ENCODE data around the gene SREBF2. TPM values are rescaled to one million over a fixed set of nuclear protein-coding genes. Genes with fewer than 3 reads are reported as not detected.

SREBF2 gene
- total and polyA plus RNA-seq, 2 of the 8 experiments (the other 6 are each of a cell fraction or from before 2014, with no cell fraction given): 125 to 144 TPM

DNA sequence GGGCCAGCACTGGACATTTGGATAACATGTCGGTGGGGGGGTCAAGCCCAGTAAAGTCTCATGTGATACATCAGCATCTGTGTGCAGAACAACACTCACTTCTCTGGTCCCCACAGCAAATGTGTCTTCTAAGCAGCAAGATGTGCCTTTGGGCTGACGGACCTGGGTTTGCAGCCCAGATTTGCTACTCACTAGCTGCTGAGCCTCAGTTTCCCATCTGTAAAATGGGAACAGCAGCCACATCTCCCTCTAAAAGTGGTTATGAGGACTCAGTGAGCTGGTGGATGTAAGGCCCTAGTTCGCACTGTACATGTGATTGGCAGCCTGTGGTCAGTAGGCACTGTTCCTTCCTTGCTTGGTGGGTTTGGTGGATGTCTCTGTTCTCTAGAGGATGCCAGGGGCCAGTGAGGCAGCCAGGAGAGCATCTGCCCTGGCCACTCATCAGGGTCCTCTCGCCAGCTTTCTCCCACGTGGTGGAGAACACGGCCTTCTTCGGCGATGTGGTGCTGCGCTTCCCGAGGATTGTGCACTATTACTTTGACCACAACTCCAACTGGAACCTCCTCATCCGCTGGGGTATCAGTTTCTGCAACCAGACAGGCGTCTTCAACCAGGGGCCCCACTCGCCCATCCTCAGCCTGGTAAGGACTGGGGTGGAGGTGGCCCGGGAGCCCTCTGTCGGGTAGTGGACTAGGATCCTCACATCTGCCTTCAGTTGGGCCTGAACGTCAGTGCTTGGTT, 19.9 kb upstream of the SREBF2 start:
- Histone ChIP-seq H3K23ac (ENCODE audit: insufficient read length) (no peak overlapping the region), H3K9ac (replicated peaks in 1 of 4; ENCODE audit: extremely low read depth in 1 of 4, low read depth in 3 of 4, low read length in 3 of 4) (no peak overlapping the region), H4K91ac (replicated peaks; ENCODE audit: insufficient read length, low read length) (no peak overlapping the region), H3K4ac (replicated peaks; ENCODE audit: insufficient read length, low read depth, low read length) (no peak overlapping the region), H4K20me1 (replicated peaks in 1 of 2; ENCODE audit: control insufficient read depth in 1 of 2, insufficient read depth in 2 of 2, low read length in 2 of 2) (peaks cover 7 to 9% of the 10 kb centered on the region in 2 experiments), H2AFZ (ENCODE audit: low read length) (no peak overlapping the region), H3K36me3 (ENCODE audit: control insufficient read depth in 2 of 4, insufficient read depth in 4 of 4, low read length in 3 of 4) (peaks cover 2 to 23% (median 8%) of the 10 kb centered on the region in 4 experiments; a peak in 5 of 8 replicates), H3K14ac (ENCODE audit: insufficient read length) (no peak overlapping the region), H3K18ac (ENCODE audit: extremely low read depth, low read length) (no peak overlapping the region), H2BK12ac (ENCODE audit: low read depth, low read length) (no peak overlapping the region), H2BK15ac (ENCODE audit: low read length) (no peak overlapping the region), H3K4me3 (ENCODE audit: extremely low read depth in 1 of 4, insufficient read depth in 2 of 4, low read depth in 3 of 4, low read length in 4 of 4) (no peak overlapping the region), H3K23me2 (ENCODE audit: low read depth, low read length) (no peaks in the 10 kb centered on the region), H4K5ac (ENCODE audit: insufficient read length, low read depth, low read length) (no peak overlapping the region), H4K8ac (ENCODE audit: extremely low read depth, insufficient read depth, low read length) (no peak overlapping the region), H2AK5ac (ENCODE audit: low read depth, low read length) (no peak overlapping the region), H3K4me1 (replicated peaks in 1 of 4; ENCODE audit: control insufficient read depth in 3 of 4, insufficient read depth in 4 of 4, low read length in 3 of 4) (no peaks in the 10 kb centered on the region), H3K56ac (replicated peaks; ENCODE audit: insufficient read length, low read depth, low read length) (no peak overlapping the region), H2BK120ac (replicated peaks; ENCODE audit: low read depth, low read length) (no peak overlapping the region), H2BK20ac (ENCODE audit: low read length) (no peak overlapping the region), H3K4me2 (ENCODE audit: insufficient read depth in 1 of 2, low read depth in 2 of 2, low read length in 2 of 2) (no peak overlapping the region), H3K27ac (ENCODE audit: low read depth, low read length) (no peak overlapping the region), H2BK5ac (ENCODE audit: low read depth, low read length) (no peak overlapping the region), H3K79me1 (ENCODE audit: low read depth, low read length) (peaks cover 11% of the 10 kb centered on the region), H3K27me3 (replicated peaks in 1 of 4; ENCODE audit: control insufficient read depth in 3 of 4, extremely low read depth in 1 of 4, insufficient read depth in 3 of 4, low read length in 3 of 4) (no peaks in the 10 kb centered on the region), H3K9me3 (ENCODE audit: insufficient read depth in 2 of 2, low read depth in 1 of 2, low read length in 1 of 2) (no peaks in the 10 kb centered on the region), H3K79me2 (ENCODE audit: control insufficient read depth in 1 of 2, insufficient read depth in 2 of 2, low read length in 2 of 2) (peaks cover 0 to 3% of the 10 kb centered on the region in 2 experiments; a peak in 2 of 4 replicates)
- POLR2A ChIA-PET (ENCODE audit: partially characterized antibody): interaction anchor here (1.2 to 1.3 kb wide), 2 partner anchors 12 to 14 kb away, joined by 4 to 7 read pairs; partner anchors contain the start of gene CCDC134
- no peak for DNase-seq (ENCODE audit: low read depth in 1 of 2, low spot score in 2 of 2)
- FAIRE-seq: no peak
- WGBS, 2 experiments (ENCODE audit: extremely low coverage in 1 of 2, insufficient coverage in 1 of 2, insufficient read length in 1 of 2, insufficient replicate concordance in 2 of 2, low coverage in 1 of 2, low lambda C conversion rate in 2 of 2, missing lambda C conversion rate in 1 of 2): 88% methylated on average over 16 of the region's 16 CpGs; no CpG with 5 or more reads in 1 of the 2 experiments
- CTCF ChIA-PET (ENCODE audit: partially characterized antibody): interaction anchor here (1.3 kb wide), 1 partner anchor 45 kb away, joined by 5 read pairs; no protein-coding TSS in a partner anchor
- TF ChIP-seq BRCA1 (IDR thresholded peaks at IDR 0.05; ENCODE audit: low read depth, low read length) (no peak), HDAC2 (IDR thresholded peaks at IDR 0.05; ENCODE audit: borderline replicate concordance in 1 of 2, low read depth in 2 of 2, low read length in 2 of 2) (no peak)

Data from H1 (cell line).